Glomerular visceral epithelial cell (primary cell): Measurements from ENCODE around the gene PKHD1.

Experiments
- DNase-seq: peaks from one replicate; pipeline ENCODE4 v3.0.0-alpha.2; 2016; ENCODE audit errors: extremely low spot score

Gene PKHD1

DNA sequence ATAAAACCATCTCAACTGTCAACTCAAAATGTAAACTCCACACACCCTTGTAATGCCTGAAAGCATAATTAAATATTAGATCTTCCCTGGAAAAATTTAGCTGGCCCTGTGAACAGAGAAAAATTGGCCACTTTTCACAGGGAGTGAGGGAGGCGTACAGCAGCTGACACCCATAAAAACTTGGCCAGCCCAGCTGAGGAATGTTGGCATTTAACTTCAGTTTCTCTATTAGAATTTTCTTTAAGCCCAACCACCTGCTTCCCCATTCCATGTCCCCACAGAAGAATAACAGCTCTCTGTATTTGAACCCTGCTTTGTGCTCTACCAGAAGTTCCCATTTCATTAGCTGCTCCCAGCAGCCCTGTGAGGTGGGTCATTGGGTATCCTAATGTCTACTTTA is 41.0 kb downstream of the PKHD1 start:
- DNase-seq = no peak

- no peak for DNase-seq
Measured at GRCh38 chr6:52045481-52045880, 41.9 kb downstream of the PKHD1 start.

DNA sequence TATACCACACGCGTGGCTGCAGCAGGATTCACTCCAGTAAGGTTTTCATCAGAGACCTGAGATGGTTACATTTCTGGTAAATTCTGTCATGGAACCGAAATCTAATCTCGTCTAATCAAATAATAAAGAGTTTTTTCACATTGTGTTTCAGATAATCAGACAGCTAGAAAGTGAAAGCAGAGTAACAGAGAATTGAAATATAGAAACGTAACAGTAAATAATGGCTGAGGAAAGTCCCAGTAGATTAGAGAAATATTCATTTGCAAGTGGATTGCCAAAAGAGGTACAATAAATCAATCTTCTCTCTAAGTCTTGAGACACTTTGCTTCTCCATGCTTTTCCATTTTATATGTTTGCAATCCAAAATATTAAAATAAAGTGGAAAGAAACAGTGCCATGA is 42.4 kb downstream of the PKHD1 start:
- no peak for DNase-seq

DNA sequence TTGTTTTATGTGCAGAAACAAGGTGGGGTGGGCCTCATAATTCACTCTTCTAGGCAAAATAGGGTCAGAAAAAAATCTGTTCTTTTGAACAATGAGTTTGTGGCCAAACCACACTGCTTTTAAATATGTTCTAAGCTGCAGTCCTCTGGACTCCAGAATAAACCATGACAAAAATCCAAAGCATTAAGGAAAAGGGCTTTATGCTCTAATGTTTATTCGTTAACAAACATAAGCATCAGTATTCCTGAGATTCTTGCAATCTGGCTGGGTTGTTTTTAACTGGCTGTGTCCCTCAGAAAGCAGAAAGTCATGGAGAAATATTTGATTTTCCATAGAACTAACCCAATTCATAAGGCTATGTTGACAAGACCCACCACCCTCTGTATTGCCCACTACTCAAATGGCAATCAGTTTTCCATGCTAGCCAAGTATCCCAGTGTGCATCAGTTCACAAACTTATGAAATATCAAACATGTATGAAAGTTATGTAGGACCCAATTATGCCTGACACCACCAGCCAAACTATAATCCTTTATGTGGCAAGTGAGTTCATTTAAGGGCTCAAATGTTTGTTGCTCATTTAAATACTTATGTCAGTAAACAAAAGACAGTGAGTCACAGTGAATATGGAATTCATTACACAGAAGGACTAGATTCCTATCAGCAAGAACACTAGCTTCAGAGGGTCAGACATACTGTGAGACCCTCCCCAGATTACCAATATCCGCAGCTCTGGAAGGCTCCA is 45.1 kb downstream of the PKHD1 start:
- DNase-seq = no peak

DNA sequence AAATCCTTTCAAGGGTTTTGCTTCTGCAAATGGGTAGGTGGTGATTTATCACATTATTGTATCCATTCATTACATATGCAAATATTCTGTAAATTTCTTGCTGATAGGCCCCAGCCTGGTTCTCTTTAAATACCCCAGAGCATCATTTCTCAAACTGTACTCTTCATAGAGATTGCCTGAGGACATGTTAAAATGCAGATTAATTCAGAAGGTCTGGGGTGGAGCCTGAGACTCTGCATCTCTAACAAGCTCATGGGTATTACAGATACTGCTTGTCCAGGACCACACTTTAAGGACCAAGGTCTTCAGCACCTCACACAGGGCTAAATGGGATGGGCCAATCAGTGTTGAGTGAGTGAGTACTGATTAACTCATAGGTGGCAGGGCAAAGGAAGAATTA is 46.3 kb downstream of the PKHD1 start:
- no peak for DNase-seq

DNA sequence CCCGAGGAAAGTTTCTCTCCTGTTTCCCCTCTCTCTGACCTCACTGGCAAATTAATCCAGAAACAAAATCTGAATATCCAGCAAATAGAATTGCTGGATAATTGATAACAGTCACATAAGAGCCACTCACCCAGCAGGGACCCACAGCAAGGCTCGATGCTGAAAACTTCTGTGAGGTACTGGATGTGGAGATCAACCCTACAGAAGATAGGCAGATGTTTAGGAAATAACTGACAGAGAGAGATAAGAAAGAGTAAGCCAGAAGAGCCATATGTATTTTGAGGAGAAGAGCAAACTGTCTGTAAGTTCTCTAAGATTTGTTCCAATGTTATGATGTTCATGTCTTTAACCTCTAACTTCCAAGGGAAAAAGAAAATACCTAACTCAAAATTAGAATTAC is 59.7 kb downstream of the PKHD1 start:
- no peak for DNase-seq

GRCh38 chr6:52024451-52025068 is 62.9 kb downstream of the PKHD1 start:
- DNase-seq = no peak

- DNase-seq = no peak
Measured at GRCh38 chr6:52022675-52023074, 64.7 kb downstream of the PKHD1 start.

GRCh38 chr6:52020945-52021570 is 66.4 kb downstream of the PKHD1 start:
- peak; percentile 29 for DNase-seq

DNA sequence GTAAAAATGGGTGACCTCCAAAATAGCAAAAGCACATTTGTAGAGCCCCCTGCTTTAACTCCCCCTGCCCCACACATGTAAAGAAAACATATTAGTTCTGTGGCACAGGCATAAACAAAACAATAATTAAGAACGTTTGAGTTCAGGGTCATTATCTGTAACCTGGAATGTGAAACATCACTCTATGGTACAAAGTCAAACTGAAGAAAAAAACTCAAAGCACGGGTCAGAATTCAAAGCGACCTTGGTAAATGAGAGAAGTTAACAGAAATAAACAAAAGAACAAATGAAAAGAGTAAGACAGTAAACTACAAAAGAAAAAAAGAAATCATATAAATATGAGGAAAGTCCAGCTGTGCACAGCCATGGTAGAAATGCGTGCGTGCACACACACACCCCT is 67.5 kb downstream of the PKHD1 start:
- DNase-seq = no peak

GRCh38 chr6:52019092-52019491 is 68.3 kb downstream of the PKHD1 start:
- no peak for DNase-seq

- no peak for DNase-seq
Measured at GRCh38 chr6:52016915-52017748, 70.3 kb downstream of the PKHD1 start.

- no peak for DNase-seq
Measured at GRCh38 chr6:52015953-52016352, 71.5 kb downstream of the PKHD1 start.

- no peak for DNase-seq
Measured at GRCh38 chr6:52014391-52014790, 73.0 kb downstream of the PKHD1 start.

DNA sequence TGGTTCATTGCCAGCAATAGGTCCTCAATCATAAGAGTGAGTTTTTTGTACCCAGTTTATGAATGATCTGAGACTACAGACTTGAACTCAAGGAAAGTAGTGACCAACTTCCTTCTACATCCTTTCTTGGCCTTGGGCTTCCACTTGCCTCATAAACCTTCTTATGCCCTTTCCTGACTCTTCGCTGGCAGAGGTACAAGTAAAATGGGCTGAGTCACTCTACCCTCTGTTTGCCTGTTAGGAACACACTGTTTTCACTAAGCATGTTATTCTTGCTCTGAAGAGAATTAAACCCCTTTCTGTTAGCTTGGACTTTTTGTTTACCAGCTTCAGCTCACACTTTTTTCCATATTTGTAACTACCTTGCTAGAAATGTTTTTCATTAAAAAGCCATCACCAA is 74.4 kb downstream of the PKHD1 start:
- no peak for DNase-seq

DNA sequence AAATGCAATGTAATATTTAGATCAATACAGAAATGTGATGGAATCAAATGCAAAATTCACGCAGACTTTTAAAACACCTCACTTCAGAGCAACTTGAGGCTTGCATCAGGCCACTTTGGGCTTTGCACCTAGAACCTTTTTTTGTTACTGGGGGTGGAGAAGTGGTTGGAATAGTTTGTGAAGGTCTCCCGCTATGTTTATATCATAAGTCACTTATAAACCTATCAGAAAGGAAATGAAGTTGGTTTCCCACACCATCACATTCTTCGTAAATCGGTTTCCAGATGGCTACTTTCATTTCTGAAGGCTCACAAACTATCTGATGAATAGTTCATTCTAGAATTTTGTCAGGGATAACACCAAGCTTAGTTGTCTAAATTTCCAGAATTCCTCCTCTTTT is 74.8 kb downstream of the PKHD1 start:
- DNase-seq = no peak

- no peak for DNase-seq
Measured at GRCh38 chr6:52010806-52011205, 76.6 kb downstream of the PKHD1 start.

GRCh38 chr6:52010145-52010544 is 77.3 kb downstream of the PKHD1 start:
- no peak for DNase-seq

- DNase-seq = peak; percentile 15
Measured at GRCh38 chr6:52009466-52010140, 77.8 kb downstream of the PKHD1 start.

DNA sequence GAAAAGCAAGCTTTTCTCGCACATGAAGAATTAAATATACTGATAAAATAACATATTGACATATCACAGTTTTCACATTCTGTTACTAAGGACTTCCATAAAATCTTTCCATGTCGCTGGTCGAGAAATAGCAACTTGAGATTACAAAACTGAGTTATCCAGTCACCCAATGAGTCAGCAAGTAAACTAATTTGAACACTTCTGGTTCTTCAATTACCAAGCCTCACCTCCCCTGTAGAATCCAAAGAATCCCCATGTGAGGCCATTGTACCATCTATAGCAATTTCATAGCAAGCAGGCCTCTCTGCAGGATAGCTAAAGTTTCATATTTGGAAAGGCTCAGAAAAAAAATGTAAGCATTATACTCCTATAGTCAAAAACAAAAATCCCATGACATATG is 87.3 kb downstream of the PKHD1 start:
- DNase-seq = no peak

DNA sequence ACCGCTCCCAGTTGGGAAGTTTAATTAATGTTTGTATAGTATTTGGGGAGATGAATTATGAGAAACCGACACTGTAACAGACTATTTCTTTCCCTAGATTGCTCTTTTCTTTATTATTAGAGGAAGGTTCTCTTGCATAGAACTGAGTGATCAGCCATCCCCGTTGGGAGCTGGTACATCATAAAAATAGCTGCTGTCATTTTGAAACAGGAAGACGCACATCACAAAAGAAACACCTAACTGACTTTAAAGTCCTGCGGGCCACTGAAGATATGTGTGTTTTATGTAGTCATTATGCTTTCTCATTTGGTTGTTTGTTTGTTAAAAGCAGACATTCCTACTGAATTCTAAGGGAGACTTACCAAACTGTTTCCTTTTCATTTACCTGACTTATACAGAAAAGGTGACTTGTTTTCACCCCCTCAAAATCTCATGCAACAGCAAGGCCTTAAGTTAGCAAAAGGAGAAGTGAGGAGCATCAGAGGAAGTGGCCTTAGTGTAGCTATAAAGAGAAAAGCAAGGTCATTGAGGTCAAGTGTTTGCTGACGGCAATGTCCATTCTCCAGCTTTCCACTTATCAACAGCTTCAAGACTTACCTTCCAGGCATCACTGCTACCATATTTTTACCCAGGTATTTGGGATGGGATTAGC is 91.0 kb downstream of the PKHD1 start:
- no peak for DNase-seq
